HG03354 (cell line): ENCODE results near the gene DTNBP1.

Source experiments
- ATAC-seq: cut with Tn5 transposase; IDR thresholded peaks from one replicate; pipeline ENCODE4 v1.9.1; 2021; ENCODE audit warnings: mild to moderate bottlenecking; ENCODE audit not compliant: unreplicated experiment, poor library complexity, severe bottlenecking

The DTNBP1 gene

DNA sequence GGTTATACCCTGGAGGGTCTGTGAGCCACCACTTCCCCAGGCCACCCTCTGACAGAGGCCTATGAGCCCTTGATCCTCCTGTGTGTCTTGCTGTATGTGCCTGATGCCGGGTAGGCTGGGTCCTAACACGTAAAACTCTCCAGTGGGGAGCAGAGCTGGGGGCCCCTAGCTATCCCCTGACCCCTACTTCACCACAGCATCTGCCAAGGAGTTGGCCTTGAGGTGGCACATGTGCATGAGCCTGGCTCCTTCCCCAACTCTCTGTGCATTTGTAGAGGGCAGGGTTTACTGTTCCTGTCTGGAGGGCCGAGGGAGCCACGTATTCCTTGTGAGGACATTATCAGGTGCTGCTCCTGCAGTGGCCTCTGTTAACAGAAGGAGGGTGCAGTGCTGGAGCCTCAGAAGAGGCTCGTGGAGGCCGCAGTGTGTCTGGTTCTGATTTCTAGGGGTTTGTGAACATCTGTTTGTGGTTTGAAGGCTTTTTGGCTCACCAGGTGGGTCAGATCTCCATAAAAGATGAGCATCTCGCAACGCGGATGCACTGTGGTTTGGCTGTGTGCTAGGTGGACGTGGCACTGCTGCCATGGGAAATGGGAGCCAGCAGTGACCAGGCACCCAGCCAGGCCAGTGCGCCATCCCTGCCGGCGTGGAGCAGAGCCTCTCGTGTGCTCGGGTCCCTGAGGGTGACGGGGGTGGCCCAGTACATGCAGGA, 152.1 kb downstream of the DTNBP1 start:
- ATAC-seq, result no peak

DNA sequence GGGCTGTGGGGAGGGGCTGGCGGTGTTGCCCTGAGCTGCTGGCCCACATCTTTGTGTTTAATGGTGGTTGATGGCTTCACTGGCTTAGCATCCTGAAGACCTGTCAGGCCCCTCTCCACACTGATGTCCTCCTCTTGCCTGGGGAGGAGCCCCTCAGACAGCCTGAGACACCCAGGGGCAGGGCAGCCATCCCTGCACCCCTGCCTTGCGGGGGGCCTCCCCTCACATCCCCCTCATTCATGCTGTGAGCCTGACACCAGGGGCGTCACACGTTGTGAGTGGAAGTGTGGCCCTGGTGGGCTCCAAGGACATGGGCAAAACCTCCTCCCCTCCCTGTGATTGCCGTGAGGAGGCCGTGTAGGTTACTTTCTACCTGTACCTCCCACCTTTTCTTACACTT, 152.7 kb downstream of the DTNBP1 start:
- no peak for ATAC-seq

DNA sequence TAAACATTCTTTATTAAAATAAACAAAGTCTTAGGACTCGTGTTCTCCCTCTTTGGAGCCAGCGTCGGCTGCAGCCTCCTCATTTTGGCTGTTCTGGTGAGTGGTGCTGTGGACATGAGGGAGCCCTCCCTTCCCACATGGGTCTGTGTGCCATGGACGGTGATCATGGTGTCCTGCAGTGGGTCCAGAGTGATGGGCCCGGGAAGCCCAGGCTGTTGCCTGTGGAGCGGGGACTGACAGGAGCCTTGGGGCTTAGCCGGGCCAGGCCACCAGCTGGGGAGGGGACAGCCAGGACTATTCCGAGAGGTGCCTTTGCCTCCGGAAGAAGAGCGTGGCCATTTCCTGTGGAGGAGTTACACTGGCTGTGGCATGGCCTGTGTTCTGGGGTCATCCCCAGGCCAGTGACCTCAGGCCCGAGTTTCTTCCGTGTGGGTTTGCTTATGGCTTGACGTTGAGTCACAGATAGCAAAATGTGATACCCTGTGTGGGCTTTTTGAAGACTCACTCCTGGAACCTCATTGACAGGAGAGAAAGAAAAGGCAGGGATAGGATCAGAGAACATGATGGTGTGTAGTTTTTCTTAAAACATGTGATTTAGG, 153.4 kb downstream of the DTNBP1 start:
- ATAC-seq, result no peak

DNA sequence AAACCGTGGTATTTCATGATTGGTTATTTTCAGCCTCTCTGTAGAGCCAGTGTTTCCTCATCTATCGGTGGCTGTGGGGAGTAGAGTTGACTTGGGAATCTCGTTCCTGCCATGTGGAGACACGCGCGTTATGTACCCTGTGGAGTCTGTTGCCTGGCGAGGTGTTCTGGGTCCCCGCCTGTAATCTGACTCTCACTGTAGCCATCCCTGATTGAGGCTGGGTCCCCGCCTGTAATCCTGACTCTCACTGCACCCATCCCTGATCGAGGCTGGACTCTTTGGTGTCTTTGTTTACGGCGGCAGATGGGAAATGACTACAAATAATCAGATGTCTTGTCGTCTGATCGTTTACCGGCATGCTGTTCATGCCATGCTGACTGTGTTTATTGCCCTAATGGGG, 153.9 kb downstream of the DTNBP1 start:
- no peak for ATAC-seq

DNA sequence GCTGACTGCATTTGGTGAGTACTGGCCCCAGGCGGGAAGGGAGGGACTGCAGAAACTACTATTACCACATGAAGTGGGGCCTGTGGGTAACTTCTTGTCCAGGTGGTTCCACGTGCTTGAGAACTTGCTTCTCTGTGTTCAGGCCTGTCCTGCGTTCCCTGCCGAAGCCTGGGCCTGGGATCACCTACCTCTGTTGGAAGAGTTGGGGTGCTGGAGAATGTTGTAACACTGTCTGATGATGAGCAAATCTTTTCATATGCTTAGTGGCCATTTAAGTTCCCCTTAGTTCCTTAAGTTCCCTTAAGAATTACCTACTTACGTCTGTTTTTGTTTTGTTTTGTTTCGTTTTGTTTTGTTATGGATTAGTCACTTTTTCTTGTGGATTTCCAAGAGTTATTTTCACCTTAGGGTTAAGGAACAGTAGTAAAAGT, 154.4 kb downstream of the DTNBP1 start:
- ATAC-seq, result no peak

DNA sequence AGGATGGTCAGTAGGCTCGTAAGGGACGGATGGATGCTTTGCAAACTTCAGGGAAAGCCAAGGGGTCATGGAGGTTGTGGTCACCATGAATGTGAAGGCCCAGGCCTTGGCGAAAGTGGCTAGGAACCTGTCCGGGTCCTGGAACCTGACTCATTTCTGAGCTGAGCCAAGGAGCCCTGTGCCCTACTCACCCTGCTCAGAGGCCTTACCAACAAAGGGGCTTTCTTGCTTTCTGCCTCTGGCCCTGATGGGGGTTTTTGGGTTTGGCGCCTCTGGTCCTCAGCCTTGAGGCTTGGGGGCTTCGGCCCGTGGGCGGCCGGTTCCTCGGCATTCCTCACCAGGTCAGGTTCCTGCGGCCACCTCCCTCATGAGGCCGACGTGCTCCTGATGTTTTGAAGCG, 155.1 kb downstream of the DTNBP1 start:
- ATAC-seq, result no peak

DNA sequence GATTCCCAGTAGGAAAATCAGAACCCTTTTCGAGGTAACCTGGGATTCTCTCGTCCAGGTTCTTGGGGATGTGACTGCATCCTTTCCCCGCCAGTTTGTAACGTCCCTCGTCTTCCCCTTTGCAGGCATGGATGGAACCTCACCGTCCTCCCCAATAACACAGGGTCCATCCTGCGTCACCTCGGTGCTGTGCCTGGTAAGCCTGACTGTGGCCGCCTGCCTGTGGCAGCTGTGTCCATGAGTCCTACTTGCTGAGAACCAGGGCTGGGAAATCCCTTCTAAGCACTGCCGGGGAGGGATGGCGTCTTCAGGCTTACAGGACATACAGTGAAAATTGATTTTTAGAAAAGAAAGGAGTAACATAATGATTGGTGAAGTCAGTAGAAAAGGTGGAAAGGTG, 155.6 kb downstream of the DTNBP1 start:
- no peak for ATAC-seq

DNA sequence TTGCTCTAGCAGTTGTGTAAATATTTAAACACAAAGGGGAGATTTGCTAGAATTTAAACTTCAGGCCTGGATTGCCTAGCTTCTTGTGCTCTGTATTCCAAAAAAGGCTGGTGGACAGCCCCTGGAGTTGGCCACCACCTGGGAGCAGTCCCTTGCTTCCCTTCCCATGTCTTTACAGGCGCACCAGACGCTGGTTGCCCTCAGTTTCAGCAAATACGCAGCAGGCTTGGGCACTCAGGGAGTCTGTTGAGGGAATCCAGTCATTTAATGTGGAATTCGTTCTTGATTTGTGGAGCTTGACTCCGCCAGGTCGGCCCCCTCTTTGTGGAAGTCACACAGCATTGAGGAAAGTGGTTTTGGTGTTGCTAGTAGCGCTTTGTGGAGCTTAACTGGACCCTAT, 156.8 kb downstream of the DTNBP1 start:
- ATAC-seq, result no peak

DNA sequence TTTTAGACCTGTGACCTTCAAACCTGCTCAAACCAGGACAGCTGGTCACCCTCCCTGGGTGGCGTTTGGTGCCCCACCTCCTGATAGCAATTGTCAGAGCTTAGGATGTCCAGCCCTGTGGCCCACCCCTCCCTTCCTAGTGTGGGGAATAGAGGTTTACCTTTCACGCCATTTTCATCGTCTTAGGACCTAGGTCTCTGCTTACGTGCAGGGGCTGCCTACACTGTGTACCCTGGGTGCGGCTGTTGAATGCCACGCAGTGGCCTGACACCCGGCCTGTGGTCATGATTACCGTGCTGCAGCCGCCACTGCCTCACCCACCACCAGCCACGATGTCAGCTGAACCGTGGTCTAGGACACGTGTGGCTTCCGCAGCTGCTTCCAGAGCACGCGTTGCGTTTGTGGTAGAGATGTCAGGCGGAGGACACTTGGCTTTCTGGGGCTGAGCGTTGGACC, 157.3 kb downstream of the DTNBP1 start:
- no peak for ATAC-seq

DNA sequence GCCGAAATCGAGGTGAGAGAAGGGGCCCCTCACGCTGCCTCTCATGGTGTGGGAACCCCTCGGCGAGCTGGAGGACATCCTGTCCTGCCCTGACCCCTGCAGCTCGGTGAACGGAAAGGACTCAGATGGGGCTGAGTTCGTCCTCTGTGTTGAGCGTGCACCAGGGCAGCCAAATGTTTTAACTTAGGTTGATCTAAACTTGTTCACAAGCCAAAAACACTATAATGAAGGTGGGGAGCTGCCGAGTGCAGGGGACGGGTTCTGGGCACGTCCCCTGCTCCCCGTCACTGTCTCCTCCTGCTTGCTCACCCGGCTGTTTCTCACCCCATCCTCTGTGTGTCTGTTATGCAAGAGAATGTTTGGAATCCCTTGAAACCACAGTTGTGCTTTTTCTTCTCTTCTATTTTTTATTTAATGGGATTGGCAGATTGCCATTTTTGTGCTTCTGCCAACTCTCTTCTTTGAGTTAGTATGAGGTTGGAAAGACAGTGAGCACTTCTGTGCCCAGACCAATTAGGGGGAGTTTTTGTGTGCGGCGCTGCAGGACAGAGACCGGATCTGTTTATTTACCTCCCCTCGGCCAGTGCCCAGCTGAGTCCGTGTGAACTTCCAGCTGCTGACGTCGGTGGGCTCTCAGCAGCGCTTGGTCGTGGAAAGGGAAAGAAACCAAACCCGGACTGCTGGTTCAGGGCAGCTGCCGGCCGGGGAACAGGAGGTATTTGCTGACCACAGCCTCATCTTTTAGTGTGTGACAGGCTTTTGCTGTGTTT, 158.1 kb downstream of the DTNBP1 start:
- no peak for ATAC-seq

DNA sequence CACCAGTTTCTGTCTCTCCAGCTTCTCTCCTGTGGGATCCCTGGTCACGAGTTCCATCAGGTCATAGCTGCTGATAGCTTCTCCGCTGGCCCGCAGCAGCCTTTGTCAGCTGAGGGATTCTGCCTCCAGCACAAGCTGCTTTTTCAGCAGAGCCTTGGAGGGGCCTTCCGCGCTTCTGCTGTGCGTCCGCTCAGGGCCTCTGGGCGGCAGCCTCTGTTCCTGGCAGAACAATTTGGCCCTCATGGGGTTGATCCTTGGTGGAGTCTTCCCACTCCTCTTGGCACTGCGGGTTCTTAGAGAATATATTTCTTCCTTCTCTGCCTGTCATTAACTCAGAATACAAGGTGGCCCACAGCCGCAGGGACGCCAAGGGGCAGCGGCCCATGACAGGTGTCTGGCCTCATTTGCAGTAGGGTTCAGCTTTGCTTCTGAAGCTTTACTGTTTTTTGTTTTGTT, 158.8 kb downstream of the DTNBP1 start:
- ATAC-seq, result no peak

DNA sequence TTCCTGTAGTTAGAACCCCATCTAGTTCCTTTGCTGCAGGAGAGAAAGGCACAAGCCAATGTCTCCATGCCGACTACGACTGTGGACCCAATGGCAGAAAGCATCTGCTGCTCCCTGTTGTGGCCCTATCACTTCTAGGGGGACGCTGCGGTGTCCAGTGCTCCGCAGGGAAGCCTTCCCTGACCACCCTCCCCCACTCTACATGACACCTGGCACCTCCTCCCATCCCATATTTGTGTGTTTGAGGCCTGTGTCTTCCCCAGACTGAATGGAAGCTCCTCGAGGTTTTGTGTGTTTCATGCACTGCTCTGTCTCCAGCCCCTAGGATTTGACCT, 159.5 kb downstream of the DTNBP1 start:
- no peak for ATAC-seq

DNA sequence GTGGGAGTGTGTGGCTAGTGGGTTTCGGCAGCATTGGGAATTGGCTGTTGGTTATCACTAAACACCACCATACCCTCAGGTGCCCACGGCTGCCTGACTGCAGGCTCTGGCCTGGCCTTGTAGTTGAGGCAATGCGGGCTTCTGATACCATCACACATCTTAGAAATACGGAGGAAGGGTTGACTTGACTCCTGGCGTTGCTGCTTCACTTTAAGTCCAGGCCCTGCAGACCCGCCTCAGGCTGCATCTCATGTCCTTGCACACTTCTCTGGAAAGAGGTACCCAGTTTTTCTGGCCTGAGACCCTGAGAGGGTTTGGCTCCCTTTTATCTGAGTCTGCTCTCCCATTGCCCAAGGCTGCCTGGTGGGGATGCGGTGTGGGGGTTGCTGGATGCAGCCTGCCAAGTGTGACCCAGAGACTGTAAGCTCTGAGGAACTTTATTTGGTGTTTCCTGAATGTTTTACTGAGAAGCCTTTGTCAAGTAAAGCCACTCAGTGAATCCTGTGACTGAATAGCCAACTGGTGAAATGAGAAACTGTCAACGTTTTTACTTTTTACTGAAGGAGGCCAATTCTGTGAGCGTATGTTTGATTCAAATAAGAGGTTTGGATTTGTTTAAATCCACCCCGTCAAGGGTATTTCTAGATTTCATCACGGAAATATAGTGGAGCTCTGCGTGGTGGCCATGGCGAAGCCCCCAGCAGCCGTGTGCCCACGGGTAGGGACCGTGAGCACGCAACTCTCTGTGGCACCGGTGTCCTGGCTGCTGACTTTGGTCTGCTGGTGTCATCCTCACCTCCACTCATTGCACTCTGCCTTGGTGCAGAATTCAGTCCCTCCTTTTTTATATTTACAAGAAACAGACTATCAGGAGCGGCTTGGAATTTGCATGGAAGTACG, 160.1 kb downstream of the DTNBP1 start:
- ATAC-seq, result no peak

DNA sequence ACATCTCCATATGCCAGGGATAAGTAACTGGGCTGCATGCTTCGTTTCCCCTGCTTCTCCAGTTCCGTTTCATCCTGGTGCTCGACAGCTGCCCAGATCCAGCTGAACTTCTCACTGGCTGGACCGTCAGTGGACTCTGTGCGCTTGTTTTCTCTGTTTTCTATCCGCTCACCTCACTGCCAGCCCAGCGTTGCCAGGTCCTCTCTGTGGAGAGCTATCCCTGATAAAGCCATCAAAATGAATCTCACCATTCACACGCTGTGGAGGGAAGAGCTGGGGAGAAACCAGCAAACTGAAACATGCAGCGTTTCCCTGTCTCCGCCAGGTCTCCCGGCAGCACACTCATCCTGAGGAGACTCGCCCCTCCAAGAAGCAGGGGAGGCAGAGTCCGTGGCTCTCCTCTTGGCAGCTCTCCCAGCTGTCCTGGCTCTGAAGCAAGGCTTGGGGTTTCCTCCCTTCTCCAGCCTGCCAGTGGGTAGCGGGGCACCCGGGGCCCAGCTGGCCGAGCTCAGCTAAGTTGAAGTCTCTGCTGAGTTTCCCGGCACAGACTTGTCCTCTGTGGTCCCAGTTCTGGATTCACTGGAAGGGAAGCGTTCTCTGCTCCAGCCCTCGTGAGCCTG, 160.9 kb downstream of the DTNBP1 start:
- ATAC-seq, result no peak

DNA sequence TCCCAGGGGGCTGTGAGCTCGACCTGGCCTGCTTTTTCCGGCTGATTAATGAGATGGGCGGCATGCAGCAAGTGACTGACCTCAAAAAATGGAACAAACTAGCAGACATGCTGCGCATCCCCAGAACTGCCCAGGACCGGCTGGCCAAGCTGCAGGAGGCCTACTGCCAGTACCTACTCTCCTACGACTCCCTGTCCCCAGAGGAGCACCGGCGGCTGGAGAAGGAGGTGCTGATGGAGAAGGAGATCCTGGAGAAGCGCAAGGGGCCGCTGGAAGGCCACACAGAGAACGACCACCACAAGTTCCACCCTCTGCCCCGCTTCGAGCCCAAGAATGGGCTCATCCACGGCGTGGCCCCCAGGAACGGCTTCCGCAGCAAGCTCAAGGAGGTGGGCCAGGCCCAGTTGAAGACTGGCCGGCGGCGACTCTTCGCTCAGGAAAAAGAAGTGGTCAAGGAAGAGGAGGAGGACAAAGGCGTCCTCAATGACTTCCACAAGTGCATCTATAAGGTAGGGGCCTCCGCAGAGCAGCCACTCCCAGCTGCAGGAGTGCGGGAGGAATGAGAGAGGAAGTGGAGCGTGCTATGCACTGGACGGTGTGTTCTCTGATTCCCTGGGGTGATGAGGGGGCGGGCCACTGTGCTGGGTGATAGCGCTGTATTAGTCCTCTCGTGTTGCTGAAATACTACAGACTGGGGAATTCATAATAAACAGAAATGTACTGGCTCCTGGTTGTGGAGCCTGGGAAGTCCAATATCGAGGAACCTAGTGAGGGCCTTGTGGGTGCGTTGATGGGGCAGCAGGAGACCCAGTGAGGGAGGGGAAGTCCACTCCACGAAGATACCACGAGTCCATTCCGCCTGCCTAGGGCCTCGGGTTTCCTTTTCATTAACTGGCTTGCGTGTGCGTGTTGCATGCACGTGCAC, 161.7 kb downstream of the DTNBP1 start:
- ATAC-seq, result no peak

DNA sequence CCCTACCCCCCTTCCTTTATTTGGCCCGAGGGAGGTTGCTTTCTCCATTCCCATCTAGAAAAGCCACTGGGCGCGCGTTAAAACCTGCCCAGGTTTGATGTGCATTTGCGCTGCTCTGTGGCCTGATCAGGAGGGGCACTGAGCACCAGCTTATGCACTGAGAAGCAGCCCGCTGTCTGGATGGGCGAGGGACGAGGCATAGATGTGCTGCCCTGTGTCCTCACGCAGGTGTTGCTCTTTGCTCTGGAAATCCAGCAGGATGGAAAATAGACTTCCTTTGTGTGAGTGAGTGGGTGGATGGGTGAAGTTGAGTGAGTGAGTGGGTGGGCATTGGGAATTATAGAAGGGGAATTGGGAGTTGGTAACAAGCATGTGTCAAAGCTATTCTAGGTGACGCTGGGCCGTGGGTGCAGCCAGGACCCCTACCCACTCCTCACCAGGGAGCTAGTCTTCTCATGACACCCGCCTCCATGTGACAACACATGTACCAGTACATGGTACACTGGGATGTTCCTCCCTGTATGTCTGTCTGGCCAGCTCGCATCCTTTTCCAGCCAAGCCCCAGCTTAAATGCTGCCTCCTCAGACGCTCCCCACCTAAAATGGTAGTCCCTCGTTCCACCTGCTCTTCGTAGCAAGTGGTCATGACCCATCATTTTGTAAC, 162.6 kb downstream of the DTNBP1 start:
- no peak for ATAC-seq

DNA sequence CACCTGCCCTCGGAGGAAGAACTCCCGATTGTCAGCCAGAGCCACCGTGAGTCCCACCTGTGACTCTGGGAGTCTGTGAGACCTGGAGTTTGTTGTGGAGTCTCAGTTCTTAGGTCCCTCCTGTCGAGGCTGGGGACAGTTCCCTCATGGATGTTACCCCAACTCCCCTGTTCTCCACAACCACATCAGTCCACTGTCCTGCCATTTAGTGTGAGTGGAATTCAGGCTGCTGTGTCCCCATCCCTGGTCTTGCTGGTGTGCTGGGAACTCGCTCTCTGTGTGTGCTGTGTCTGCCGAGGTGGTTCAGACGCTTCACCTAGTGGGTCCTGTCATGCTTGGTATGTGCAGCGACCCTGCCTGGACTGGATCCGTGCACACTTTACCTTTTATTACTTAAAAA, 163.2 kb downstream of the DTNBP1 start:
- no peak for ATAC-seq

DNA sequence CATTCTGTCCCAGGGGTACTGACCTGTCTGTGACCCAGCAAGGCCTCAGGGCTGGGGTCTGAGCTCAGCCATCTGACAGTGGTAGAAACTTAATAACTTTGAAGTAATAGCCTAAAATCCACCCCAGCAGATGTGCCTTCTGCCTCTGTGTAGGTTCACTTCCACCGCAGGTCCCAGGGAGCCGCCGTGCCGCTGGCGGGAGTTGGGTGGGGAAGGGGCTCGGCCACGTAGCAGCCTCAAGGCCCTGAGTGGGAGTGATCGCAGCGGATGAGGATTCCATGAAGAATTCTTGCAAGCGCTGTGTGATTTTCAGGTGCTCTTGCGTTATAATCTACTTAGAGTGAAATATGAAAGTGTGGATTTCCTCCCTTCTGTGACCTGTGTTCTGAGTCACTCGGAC, 163.7 kb downstream of the DTNBP1 start:
- ATAC-seq, result no peak
